Sigmoid colon (tissue), 4 donors: ENCODE results near the gene BANP.
"Not testable (repeated sequence)": the region's sequence is repeated elsewhere in the genome, so short reads cannot be mapped to it uniquely, and the experiment has no call there.

Experiments used
- POLR2A ChIP-seq, 2 donors: fragments of 450-650 bp; IDR thresholded peaks; one replicate each; pipeline ENCODE4 v1.6.1; 2016; ENCODE audit warnings: antibody characterized with exemption in 2 of 2, mild to moderate bottlenecking in 2 of 2, moderate library complexity in 2 of 2
- POLR2AphosphoS5 ChIP-seq, 4 donors: sonication (generic); formaldehyde crosslinking; IDR thresholded peaks; one replicate each; pipeline ENCODE4 v1.6.1; 2017; ENCODE audit warnings: antibody characterized with exemption in 4 of 4
- TF ChIP-seq, protein P1 (sequence below), 4 experiments: fragments of 450-650 bp in 3 of 4; fragments of 200-600 bp in 1 of 4; IDR thresholded peaks; one replicate each; pipeline ENCODE4 v1.5.1; 2016 to 2019; ENCODE audit warnings: antibody characterized with exemption in 4 of 4, mild to moderate bottlenecking in 3 of 4, moderate library complexity in 2 of 4

DNA sequence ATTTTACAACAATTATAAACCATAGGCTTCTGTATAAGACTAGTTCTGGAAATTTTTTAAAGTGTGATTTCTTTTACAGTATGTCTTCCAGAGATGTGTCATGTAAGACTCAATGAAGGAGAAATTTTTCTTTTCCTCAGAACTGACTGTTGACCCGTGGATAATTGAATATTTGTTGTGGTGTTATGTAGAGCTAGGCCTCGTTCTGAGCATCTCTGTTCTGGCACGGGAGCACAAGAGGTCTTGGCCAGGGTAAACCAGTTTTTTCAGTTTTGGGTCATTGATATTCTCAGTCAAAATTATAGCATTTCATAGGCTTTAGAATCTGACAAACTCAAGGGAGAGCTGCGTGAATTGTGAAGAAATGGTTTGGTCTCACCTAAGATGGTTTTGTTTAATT, 39.0 kb downstream of the BANP start:
- TF ChIP-seq, protein P1, sequence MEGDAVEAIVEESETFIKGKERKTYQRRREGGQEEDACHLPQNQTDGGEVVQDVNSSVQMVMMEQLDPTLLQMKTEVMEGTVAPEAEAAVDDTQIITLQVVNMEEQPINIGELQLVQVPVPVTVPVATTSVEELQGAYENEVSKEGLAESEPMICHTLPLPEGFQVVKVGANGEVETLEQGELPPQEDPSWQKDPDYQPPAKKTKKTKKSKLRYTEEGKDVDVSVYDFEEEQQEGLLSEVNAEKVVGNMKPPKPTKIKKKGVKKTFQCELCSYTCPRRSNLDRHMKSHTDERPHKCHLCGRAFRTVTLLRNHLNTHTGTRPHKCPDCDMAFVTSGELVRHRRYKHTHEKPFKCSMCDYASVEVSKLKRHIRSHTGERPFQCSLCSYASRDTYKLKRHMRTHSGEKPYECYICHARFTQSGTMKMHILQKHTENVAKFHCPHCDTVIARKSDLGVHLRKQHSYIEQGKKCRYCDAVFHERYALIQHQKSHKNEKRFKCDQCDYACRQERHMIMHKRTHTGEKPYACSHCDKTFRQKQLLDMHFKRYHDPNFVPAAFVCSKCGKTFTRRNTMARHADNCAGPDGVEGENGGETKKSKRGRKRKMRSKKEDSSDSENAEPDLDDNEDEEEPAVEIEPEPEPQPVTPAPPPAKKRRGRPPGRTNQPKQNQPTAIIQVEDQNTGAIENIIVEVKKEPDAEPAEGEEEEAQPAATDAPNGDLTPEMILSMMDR (IDR thresholded peaks at IDR 0.05): not testable (repeated sequence)
- TF ChIP-seq POLR2AphosphoS5, POLR2A (IDR thresholded peaks at IDR 0.05): not testable (repeated sequence)
